ENCODE results near the gene FOXN3.

Gene FOXN3

GRCh38 chr14:89417465-89418225, 612 bp upstream of the FOXN3 start:
- intact Hi-C loops (cut with DNase I) = loop anchor here (10.0 kb wide), 1 partner anchor 497 kb away; no protein-coding TSS in a partner anchor
- peak in 40 of 42 donors; percentile 19 to 73 (median 43) for DNase-seq

- intact Hi-C loops (cut with DNase I) = loop anchor here (10.0 kb wide), 1 partner anchor 499 kb away; no protein-coding TSS in a partner anchor
- peak; percentile 91 to 100 (median 99) for DNase-seq
These were observed 734 bp downstream of the FOXN3 start for GRCh38 chr14:89416002-89416995.

GRCh38 chr14:89415159-89415558, 1.9 kb downstream of the FOXN3 start:
- intact Hi-C loops (cut with DNase I) = loop anchor here (10.0 kb wide), 1 partner anchor 500 kb away; no protein-coding TSS in a partner anchor
- DNase-seq = no peak

GRCh38 chr14:89411976-89412375, 5.1 kb downstream of the FOXN3 start:
- no peak for DNase-seq
- intact Hi-C loops (cut with DNase I) = loop anchor here (10.0 kb wide), 1 partner anchor 503 kb away; no protein-coding TSS in a partner anchor

GRCh38 chr14:89409961-89410360, 7.1 kb downstream of the FOXN3 start:
- intact Hi-C loops (cut with DNase I) = loop anchor here (10.0 kb wide), 1 partner anchor 505 kb away; no protein-coding TSS in a partner anchor
- DNase-seq = no peak

GRCh38 chr14:89408907-89409700, 7.9 kb downstream of the FOXN3 start:
- peak in 1 of 42 donors; percentile 23 for DNase-seq
- intact Hi-C loops (cut with DNase I) = no loop called here

GRCh38 chr14:89407856-89408255, 9.2 kb downstream of the FOXN3 start:
- intact Hi-C loops (cut with DNase I) = no loop called here
- DNase-seq = no peak

GRCh38 chr14:89406941-89407340, 10.1 kb downstream of the FOXN3 start:
- no peak for DNase-seq

GRCh38 chr14:89406361-89406760, 10.7 kb downstream of the FOXN3 start:
- DNase-seq = no peak
- intact Hi-C loops (cut with DNase I) = no loop called here

More at GRCh38 chr14:89406941-89407340, 10.1 kb downstream of the FOXN3 start:
- intact Hi-C loops (cut with DNase I) = no loop called here

- no peak for DNase-seq
- intact Hi-C loops (cut with DNase I) = no loop called here
These were observed 11.3 kb downstream of the FOXN3 start for GRCh38 chr14:89405712-89406111.

- intact Hi-C loops (cut with DNase I) = no loop called here
- DNase-seq = no peak
These were observed 14.7 kb downstream of the FOXN3 start for GRCh38 chr14:89402363-89402762.

GRCh38 chr14:89401761-89402160, 15.3 kb downstream of the FOXN3 start:
- no peak for DNase-seq
- intact Hi-C loops (cut with DNase I) = no loop called here

GRCh38 chr14:89401241-89401640, 15.8 kb downstream of the FOXN3 start:
- no peak for DNase-seq
- intact Hi-C loops (cut with DNase I) = no loop called here

- no peak for DNase-seq
- intact Hi-C loops (cut with DNase I) = no loop called here
These were observed 16.5 kb downstream of the FOXN3 start for GRCh38 chr14:89400529-89400928.

GRCh38 chr14:89399594-89400068, 17.4 kb downstream of the FOXN3 start:
- intact Hi-C loops (cut with DNase I) = no loop called here
- peak in 19 of 42 donors; percentile 22 to 57 (median 40) for DNase-seq

GRCh38 chr14:89399157-89399556, 17.9 kb downstream of the FOXN3 start:
- intact Hi-C loops (cut with DNase I) = no loop called here
- DNase-seq = no peak

- intact Hi-C loops (cut with DNase I) = no loop called here
- DNase-seq = no peak
These were observed 19.3 kb downstream of the FOXN3 start for GRCh38 chr14:89397569-89398230.

GRCh38 chr14:89394972-89395371, 22.1 kb downstream of the FOXN3 start:
- intact Hi-C loops (cut with DNase I) = no loop called here
- peak in 1 of 42 donors; percentile 4 for DNase-seq
